ENCODE measurements around the gene SAMD4A.
"Not testable (repeated sequence)": the region's sequence is repeated elsewhere in the genome, so short reads cannot be mapped to it uniquely, and the experiment has no call there.

SAMD4A gene

GRCh38 chr14:54747616-54748015 is 180.7 kb downstream of the SAMD4A start:
- H3K36me3 ChIP-seq (ENCODE audit: control insufficient read depth in 2 of 2, insufficient read depth in 2 of 2, low read length in 2 of 2): peaks cover 17% of the 10 kb centered on the region in 2 donors
- no peak overlapping the region for H3K9ac ChIP-seq (ENCODE audit: low read length in 2 of 2)
- no peaks in the 10 kb centered on the region for H3K9me3 ChIP-seq (ENCODE audit: control insufficient read depth in 2 of 2, low read length in 2 of 2)
- no peak overlapping the region for H3K4me3 ChIP-seq (ENCODE audit: low read length in 2 of 2)
- no peaks in the 10 kb centered on the region for H3K27me3 ChIP-seq (ENCODE audit: control insufficient read depth in 1 of 2, insufficient read depth in 2 of 2, low read length in 2 of 2)
- no peak overlapping the region for H3K27ac ChIP-seq (ENCODE audit: low read length)
- peaks cover 22% of the 10 kb centered on the region for H3K4me1 ChIP-seq (ENCODE audit: control insufficient read depth, insufficient read depth, low read length)

- H3K36me3 ChIP-seq (ENCODE audit: control insufficient read depth in 2 of 2, insufficient read depth in 2 of 2, low read length in 2 of 2): peaks cover 21 to 22% of the 10 kb centered on the region in 2 donors
- no peaks in the 10 kb centered on the region for H3K9me3 ChIP-seq (ENCODE audit: control insufficient read depth in 2 of 2, low read length in 2 of 2)
- no peak overlapping the region for H3K9ac ChIP-seq (ENCODE audit: low read length in 2 of 2)
- H3K27me3 ChIP-seq (ENCODE audit: control insufficient read depth in 1 of 2, insufficient read depth in 2 of 2, low read length in 2 of 2): no peaks in the 10 kb centered on the region
- H3K27ac ChIP-seq (ENCODE audit: low read length): no peak overlapping the region
- H3K4me3 ChIP-seq (ENCODE audit: low read length in 2 of 2): no peak overlapping the region
- peaks cover 16% of the 10 kb centered on the region for H3K4me1 ChIP-seq (ENCODE audit: control insufficient read depth, insufficient read depth, low read length)
Observed at GRCh38 chr14:54749180-54749579, 182.3 kb downstream of the SAMD4A start.

- Histone ChIP-seq H3K4me3 (ENCODE audit: low read length in 2 of 2) (no peak overlapping the region), H3K9me3 (ENCODE audit: control insufficient read depth in 2 of 2, low read length in 2 of 2) (no peaks in the 10 kb centered on the region), H3K4me1 (ENCODE audit: control insufficient read depth, insufficient read depth, low read length) (peaks cover 16% of the 10 kb centered on the region), H3K27me3 (ENCODE audit: control insufficient read depth in 1 of 2, insufficient read depth in 2 of 2, low read length in 2 of 2) (no peaks in the 10 kb centered on the region), H3K27ac (ENCODE audit: low read length) (no peak overlapping the region), H3K9ac (ENCODE audit: low read length in 2 of 2) (no peak overlapping the region), H3K36me3 (ENCODE audit: control insufficient read depth in 2 of 2, insufficient read depth in 2 of 2, low read length in 2 of 2) (peaks cover 23 to 24% of the 10 kb centered on the region in 2 donors)
Observed at GRCh38 chr14:54749727-54750126, 182.8 kb downstream of the SAMD4A start.

- H3K9ac ChIP-seq (ENCODE audit: low read length in 2 of 2); H3K27ac ChIP-seq (ENCODE audit: low read length); H3K4me1 ChIP-seq (ENCODE audit: control insufficient read depth, insufficient read depth, low read length); H3K9me3 ChIP-seq (ENCODE audit: control insufficient read depth in 2 of 2, low read length in 2 of 2); H3K4me3 ChIP-seq (ENCODE audit: low read length in 2 of 2); H3K27me3 ChIP-seq (ENCODE audit: control insufficient read depth in 1 of 2, insufficient read depth in 2 of 2, low read length in 2 of 2): not testable (repeated sequence)
- peaks cover 31 to 37% of the 10 kb centered on the region in 2 donors for H3K36me3 ChIP-seq (ENCODE audit: control insufficient read depth in 2 of 2, insufficient read depth in 2 of 2, low read length in 2 of 2)
Observed at GRCh38 chr14:54752611-54753010, 185.7 kb downstream of the SAMD4A start.

- not testable (repeated sequence) for H3K27me3 ChIP-seq (ENCODE audit: control insufficient read depth in 1 of 2, insufficient read depth in 2 of 2, low read length in 2 of 2); H3K9me3 ChIP-seq (ENCODE audit: control insufficient read depth in 2 of 2, low read length in 2 of 2); H3K27ac ChIP-seq (ENCODE audit: low read length); H3K4me3 ChIP-seq (ENCODE audit: low read length in 2 of 2); H3K9ac ChIP-seq (ENCODE audit: low read length in 2 of 2); H3K4me1 ChIP-seq (ENCODE audit: control insufficient read depth, insufficient read depth, low read length)
- peaks cover 31 to 37% of the 10 kb centered on the region in 2 donors for H3K36me3 ChIP-seq (ENCODE audit: control insufficient read depth in 2 of 2, insufficient read depth in 2 of 2, low read length in 2 of 2)
Observed at GRCh38 chr14:54753396-54753795, 186.5 kb downstream of the SAMD4A start.

- Histone ChIP-seq H3K27me3 (ENCODE audit: control insufficient read depth in 1 of 2, insufficient read depth in 2 of 2, low read length in 2 of 2) (no peaks in the 10 kb centered on the region), H3K36me3 (ENCODE audit: control insufficient read depth in 2 of 2, insufficient read depth in 2 of 2, low read length in 2 of 2) (peaks cover 31 to 33% of the 10 kb centered on the region in 2 donors), H3K9me3 (ENCODE audit: control insufficient read depth in 2 of 2, low read length in 2 of 2) (no peaks in the 10 kb centered on the region), H3K9ac (ENCODE audit: low read length in 2 of 2) (no peak overlapping the region), H3K4me1 (ENCODE audit: control insufficient read depth, insufficient read depth, low read length) (peaks cover 5% of the 10 kb centered on the region), H3K4me3 (ENCODE audit: low read length in 2 of 2) (no peak overlapping the region), H3K27ac (ENCODE audit: low read length) (no peak overlapping the region)
Observed at GRCh38 chr14:54754116-54754622, 187.2 kb downstream of the SAMD4A start.

- H3K36me3 ChIP-seq (ENCODE audit: control insufficient read depth in 2 of 2, insufficient read depth in 2 of 2, low read length in 2 of 2): peaks cover 26 to 37% of the 10 kb centered on the region in 2 donors
- H3K27ac ChIP-seq (ENCODE audit: low read length): no peak overlapping the region
- no peak overlapping the region for H3K4me3 ChIP-seq (ENCODE audit: low read length in 2 of 2)
- H3K27me3 ChIP-seq (ENCODE audit: control insufficient read depth in 1 of 2, insufficient read depth in 2 of 2, low read length in 2 of 2): no peaks in the 10 kb centered on the region
- H3K9ac ChIP-seq (ENCODE audit: low read length in 2 of 2): no peak overlapping the region
- no peaks in the 10 kb centered on the region for H3K9me3 ChIP-seq (ENCODE audit: control insufficient read depth in 2 of 2, low read length in 2 of 2)
- peaks cover 2% of the 10 kb centered on the region for H3K4me1 ChIP-seq (ENCODE audit: control insufficient read depth, insufficient read depth, low read length)
Observed at GRCh38 chr14:54754623-54755386, 187.9 kb downstream of the SAMD4A start.

GRCh38 chr14:54756656-54757392 is 189.9 kb downstream of the SAMD4A start:
- no peak overlapping the region for H3K27ac ChIP-seq (ENCODE audit: low read length)
- H3K9me3 ChIP-seq (ENCODE audit: control insufficient read depth in 2 of 2, low read length in 2 of 2): no peaks in the 10 kb centered on the region
- H3K27me3 ChIP-seq (ENCODE audit: control insufficient read depth in 1 of 2, insufficient read depth in 2 of 2, low read length in 2 of 2): no peaks in the 10 kb centered on the region
- H3K4me1 ChIP-seq (ENCODE audit: control insufficient read depth, insufficient read depth, low read length): no peaks in the 10 kb centered on the region
- peaks cover 37 to 48% of the 10 kb centered on the region in 2 donors for H3K36me3 ChIP-seq (ENCODE audit: control insufficient read depth in 2 of 2, insufficient read depth in 2 of 2, low read length in 2 of 2)
- no peak overlapping the region for H3K4me3 ChIP-seq (ENCODE audit: low read length in 2 of 2)
- H3K9ac ChIP-seq (ENCODE audit: low read length in 2 of 2): no peak overlapping the region

- Histone ChIP-seq H3K4me1 (ENCODE audit: control insufficient read depth, insufficient read depth, low read length) (no peaks in the 10 kb centered on the region), H3K9me3 (ENCODE audit: control insufficient read depth in 2 of 2, low read length in 2 of 2) (no peaks in the 10 kb centered on the region), H3K27ac (ENCODE audit: low read length) (no peak overlapping the region), H3K9ac (ENCODE audit: low read length in 2 of 2) (no peak overlapping the region), H3K36me3 (ENCODE audit: control insufficient read depth in 2 of 2, insufficient read depth in 2 of 2, low read length in 2 of 2) (peaks cover 35 to 44% of the 10 kb centered on the region in 2 donors), H3K4me3 (ENCODE audit: low read length in 2 of 2) (no peak overlapping the region), H3K27me3 (ENCODE audit: control insufficient read depth in 1 of 2, insufficient read depth in 2 of 2, low read length in 2 of 2) (no peaks in the 10 kb centered on the region)
Observed at GRCh38 chr14:54758041-54758440, 191.1 kb downstream of the SAMD4A start.

- Histone ChIP-seq H3K4me1 (ENCODE audit: control insufficient read depth, insufficient read depth, low read length) (no peaks in the 10 kb centered on the region), H3K27ac (ENCODE audit: low read length) (no peak overlapping the region), H3K27me3 (ENCODE audit: control insufficient read depth in 1 of 2, insufficient read depth in 2 of 2, low read length in 2 of 2) (no peaks in the 10 kb centered on the region), H3K9me3 (ENCODE audit: control insufficient read depth in 2 of 2, low read length in 2 of 2) (no peaks in the 10 kb centered on the region), H3K4me3 (ENCODE audit: low read length in 2 of 2) (no peak overlapping the region), H3K9ac (ENCODE audit: low read length in 2 of 2) (no peak overlapping the region), H3K36me3 (ENCODE audit: control insufficient read depth in 2 of 2, insufficient read depth in 2 of 2, low read length in 2 of 2) (peaks cover 41 to 51% of the 10 kb centered on the region in 2 donors)
Observed at GRCh38 chr14:54759982-54760585, 193.2 kb downstream of the SAMD4A start.
